A549 (cell line): Measurements from ENCODE around the gene NADSYN1.

Experiments used
- CEBPB ChIP-seq, 2 experiments: fragments of >200 bp in 1 of 2; sonication (Bioruptor Twin) in 1 of 2; formaldehyde crosslinking in 1 of 2; IDR thresholded peaks; 2 replicates each; pipeline ENCODE4 v1.6.1; 2012 to 2016
- CHD4 ChIP-seq: fragments of 200-600 bp; sonication (generic); IDR thresholded peaks from 2 replicates; pipeline ENCODE4 v1.6.1; 2016; ENCODE audit warnings: antibody characterized with exemption, mild to moderate bottlenecking, borderline replicate concordance
- EP300 ChIP-seq, 2 experiments: fragments of >200 bp; sonication (Bioruptor Twin); formaldehyde crosslinking; IDR thresholded peaks; 2 replicates in 1 of 2; 3 replicates in 1 of 2; pipeline ENCODE4 v1.6.1; 2016 to 2017
- NFE2L2 ChIP-seq: fragments of 150-350 bp; conservative IDR thresholded peaks from 2 replicates; pipeline ENCODE4 v1.6.1; 2014; ENCODE audit warnings: low read length
- SMC3 ChIP-seq: fragments of >200 bp; sonication (Bioruptor Twin); formaldehyde crosslinking; IDR thresholded peaks from 3 replicates; pipeline ENCODE4 v1.6.1; 2018; ENCODE audit warnings: inconsistent platforms
- TF ChIP-seq, protein P1 (sequence below): fragments of >200 bp; sonication (Bioruptor Twin); formaldehyde crosslinking; IDR thresholded peaks from 3 replicates; pipeline ENCODE4 v1.5.1; 2016
- TF ChIP-seq, protein P2 (sequence below): IDR thresholded peaks from 2 replicates; pipeline ENCODE4 v1.6.1; 2012

DNA sequence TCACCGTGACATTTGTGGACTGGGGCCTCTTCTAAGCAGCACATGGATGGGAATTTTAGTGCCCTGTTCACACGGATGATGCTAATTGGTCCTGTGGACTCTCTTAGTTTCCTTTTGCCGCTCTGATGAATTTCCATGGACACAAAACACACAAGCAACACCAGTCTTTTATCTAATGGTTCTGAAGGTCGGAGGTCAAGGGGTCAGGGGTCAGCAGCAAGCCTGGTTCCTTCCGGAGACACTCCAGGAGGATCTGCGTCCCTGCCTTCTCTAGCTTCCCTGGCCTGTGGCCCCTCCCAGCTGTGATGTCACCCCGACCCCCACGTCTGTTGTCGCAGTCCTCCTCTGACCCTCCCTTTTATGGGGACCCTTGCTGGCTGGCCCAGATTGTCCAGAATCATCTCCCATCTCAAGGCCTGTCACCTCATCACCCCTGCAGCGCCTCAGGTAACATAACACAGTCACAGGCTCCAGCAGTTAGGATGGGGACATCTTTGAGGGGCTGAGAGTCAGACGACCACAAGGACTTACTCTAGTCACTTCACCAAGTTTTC lies 6.8 kb downstream of the NADSYN1 start:
- TF ChIP-seq, protein P1, sequence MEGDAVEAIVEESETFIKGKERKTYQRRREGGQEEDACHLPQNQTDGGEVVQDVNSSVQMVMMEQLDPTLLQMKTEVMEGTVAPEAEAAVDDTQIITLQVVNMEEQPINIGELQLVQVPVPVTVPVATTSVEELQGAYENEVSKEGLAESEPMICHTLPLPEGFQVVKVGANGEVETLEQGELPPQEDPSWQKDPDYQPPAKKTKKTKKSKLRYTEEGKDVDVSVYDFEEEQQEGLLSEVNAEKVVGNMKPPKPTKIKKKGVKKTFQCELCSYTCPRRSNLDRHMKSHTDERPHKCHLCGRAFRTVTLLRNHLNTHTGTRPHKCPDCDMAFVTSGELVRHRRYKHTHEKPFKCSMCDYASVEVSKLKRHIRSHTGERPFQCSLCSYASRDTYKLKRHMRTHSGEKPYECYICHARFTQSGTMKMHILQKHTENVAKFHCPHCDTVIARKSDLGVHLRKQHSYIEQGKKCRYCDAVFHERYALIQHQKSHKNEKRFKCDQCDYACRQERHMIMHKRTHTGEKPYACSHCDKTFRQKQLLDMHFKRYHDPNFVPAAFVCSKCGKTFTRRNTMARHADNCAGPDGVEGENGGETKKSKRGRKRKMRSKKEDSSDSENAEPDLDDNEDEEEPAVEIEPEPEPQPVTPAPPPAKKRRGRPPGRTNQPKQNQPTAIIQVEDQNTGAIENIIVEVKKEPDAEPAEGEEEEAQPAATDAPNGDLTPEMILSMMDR: no peak
- no peak for TF ChIP-seq NFE2L2
- TF ChIP-seq SMC3: no peak
- TF ChIP-seq, protein P2, sequence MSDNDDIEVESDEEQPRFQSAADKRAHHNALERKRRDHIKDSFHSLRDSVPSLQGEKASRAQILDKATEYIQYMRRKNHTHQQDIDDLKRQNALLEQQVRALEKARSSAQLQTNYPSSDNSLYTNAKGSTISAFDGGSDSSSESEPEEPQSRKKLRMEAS: no peak
- no peak for TF ChIP-seq EP300 (IDR thresholded peaks at IDR 0.05)
- TF ChIP-seq CHD4: no peak
- no peak for TF ChIP-seq CEBPB (IDR thresholded peaks at IDR 0.05)
